ENCODE measurements around the gene TBC1D30.

DNA sequence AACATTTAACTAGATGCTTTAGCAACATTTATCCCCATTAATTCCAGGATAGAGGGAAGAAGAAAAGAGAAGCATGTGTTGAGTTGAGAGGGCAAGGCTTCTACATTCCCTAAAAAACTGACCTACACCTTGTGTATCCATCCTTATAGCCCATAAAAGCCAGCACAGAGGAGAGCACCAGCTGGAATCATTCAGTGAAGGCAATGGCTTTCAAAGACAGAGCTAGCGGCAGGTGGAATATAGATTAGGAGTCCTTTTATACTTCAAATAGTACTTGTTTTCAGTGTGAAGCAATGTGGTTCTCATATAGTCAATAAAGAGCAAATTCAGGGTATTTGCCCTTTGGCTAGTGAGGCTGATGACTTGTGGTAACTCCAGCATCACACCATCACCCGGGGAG lies 94.4 kb downstream of the TBC1D30 start:
- TF ChIP-seq, protein P1, sequence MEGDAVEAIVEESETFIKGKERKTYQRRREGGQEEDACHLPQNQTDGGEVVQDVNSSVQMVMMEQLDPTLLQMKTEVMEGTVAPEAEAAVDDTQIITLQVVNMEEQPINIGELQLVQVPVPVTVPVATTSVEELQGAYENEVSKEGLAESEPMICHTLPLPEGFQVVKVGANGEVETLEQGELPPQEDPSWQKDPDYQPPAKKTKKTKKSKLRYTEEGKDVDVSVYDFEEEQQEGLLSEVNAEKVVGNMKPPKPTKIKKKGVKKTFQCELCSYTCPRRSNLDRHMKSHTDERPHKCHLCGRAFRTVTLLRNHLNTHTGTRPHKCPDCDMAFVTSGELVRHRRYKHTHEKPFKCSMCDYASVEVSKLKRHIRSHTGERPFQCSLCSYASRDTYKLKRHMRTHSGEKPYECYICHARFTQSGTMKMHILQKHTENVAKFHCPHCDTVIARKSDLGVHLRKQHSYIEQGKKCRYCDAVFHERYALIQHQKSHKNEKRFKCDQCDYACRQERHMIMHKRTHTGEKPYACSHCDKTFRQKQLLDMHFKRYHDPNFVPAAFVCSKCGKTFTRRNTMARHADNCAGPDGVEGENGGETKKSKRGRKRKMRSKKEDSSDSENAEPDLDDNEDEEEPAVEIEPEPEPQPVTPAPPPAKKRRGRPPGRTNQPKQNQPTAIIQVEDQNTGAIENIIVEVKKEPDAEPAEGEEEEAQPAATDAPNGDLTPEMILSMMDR (IDR thresholded peaks at IDR 0.05; ENCODE audit: low read depth, low read length, missing input control): no peak
- TF ChIP-seq HNF4A (conservative IDR thresholded peaks at IDR 0.05) (no peak), YY1 (IDR thresholded peaks at IDR 0.05) (no peak), JUND (IDR thresholded peaks at IDR 0.05) (no peak), RAD21 (IDR thresholded peaks at IDR 0.05) (no peak)
- TF ChIP-seq, protein P2, sequence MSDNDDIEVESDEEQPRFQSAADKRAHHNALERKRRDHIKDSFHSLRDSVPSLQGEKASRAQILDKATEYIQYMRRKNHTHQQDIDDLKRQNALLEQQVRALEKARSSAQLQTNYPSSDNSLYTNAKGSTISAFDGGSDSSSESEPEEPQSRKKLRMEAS (IDR thresholded peaks at IDR 0.05): no peak
- TF ChIP-seq, protein P3, sequence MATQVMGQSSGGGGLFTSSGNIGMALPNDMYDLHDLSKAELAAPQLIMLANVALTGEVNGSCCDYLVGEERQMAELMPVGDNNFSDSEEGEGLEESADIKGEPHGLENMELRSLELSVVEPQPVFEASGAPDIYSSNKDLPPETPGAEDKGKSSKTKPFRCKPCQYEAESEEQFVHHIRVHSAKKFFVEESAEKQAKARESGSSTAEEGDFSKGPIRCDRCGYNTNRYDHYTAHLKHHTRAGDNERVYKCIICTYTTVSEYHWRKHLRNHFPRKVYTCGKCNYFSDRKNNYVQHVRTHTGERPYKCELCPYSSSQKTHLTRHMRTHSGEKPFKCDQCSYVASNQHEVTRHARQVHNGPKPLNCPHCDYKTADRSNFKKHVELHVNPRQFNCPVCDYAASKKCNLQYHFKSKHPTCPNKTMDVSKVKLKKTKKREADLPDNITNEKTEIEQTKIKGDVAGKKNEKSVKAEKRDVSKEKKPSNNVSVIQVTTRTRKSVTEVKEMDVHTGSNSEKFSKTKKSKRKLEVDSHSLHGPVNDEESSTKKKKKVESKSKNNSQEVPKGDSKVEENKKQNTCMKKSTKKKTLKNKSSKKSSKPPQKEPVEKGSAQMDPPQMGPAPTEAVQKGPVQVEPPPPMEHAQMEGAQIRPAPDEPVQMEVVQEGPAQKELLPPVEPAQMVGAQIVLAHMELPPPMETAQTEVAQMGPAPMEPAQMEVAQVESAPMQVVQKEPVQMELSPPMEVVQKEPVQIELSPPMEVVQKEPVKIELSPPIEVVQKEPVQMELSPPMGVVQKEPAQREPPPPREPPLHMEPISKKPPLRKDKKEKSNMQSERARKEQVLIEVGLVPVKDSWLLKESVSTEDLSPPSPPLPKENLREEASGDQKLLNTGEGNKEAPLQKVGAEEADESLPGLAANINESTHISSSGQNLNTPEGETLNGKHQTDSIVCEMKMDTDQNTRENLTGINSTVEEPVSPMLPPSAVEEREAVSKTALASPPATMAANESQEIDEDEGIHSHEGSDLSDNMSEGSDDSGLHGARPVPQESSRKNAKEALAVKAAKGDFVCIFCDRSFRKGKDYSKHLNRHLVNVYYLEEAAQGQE (IDR thresholded peaks at IDR 0.05): no peak
- TF ChIP-seq, protein P4, sequence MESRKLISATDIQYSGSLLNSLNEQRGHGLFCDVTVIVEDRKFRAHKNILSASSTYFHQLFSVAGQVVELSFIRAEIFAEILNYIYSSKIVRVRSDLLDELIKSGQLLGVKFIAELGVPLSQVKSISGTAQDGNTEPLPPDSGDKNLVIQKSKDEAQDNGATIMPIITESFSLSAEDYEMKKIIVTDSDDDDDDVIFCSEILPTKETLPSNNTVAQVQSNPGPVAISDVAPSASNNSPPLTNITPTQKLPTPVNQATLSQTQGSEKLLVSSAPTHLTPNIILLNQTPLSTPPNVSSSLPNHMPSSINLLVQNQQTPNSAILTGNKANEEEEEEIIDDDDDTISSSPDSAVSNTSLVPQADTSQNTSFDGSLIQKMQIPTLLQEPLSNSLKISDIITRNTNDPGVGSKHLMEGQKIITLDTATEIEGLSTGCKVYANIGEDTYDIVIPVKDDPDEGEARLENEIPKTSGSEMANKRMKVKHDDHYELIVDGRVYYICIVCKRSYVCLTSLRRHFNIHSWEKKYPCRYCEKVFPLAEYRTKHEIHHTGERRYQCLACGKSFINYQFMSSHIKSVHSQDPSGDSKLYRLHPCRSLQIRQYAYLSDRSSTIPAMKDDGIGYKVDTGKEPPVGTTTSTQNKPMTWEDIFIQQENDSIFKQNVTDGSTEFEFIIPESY (IDR thresholded peaks at IDR 0.05): no peak
